ENCODE data around the gene SKP2.

SKP2 gene

DNA sequence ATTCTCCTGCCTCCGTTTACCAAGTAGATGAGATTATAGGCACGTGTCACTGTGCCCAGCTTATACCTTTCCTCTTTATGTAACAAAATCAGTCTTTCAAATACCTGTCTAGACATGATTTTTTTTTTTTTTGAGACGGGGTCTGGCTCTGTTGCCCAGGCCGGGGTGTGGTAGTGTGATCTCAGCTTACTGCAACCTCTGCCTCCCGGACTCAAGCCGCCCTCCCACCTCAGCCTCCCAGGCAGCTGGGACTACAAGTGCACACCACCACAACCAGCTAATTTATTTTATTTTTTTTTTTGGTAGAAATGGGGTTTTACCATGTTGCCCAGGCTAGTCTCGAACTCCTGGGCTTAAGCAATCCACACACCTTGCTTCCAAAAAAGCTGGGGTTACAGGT is 76.6 kb downstream of the SKP2 start:
- Histone ChIP-seq H3K4me2 (ENCODE audit: low read length) (no peak overlapping the region), H3K36me3 (ENCODE audit: insufficient read depth, low read length) (peaks cover 16% of the 10 kb centered on the region; the same call in 1 of the 2 replicates), H3K4me1 (ENCODE audit: insufficient read depth, low read length, severe bottlenecking) (peaks cover 21% of the 10 kb centered on the region), H3K79me2 (ENCODE audit: insufficient read depth, low read length) (peaks cover 4% of the 10 kb centered on the region; the same call in 1 of the 2 replicates), H2AFZ (ENCODE audit: low read length) (no peak overlapping the region), H3F3A (ENCODE audit: insufficient read depth, low read length) (no peaks in the 10 kb centered on the region), H3K27me3 (ENCODE audit: insufficient read depth, low read length) (no peaks in the 10 kb centered on the region), H3K9ac (ENCODE audit: low read length) (no peak overlapping the region), H3K9me2 (ENCODE audit: low read depth, low read length) (no peaks in the 10 kb centered on the region), H3K4me3 (ENCODE audit: low read depth, low read length, poor library complexity, severe bottlenecking) (no peak overlapping the region), H3K9me3 (ENCODE audit: low read length) (no peaks in the 10 kb centered on the region), H4K20me1 (ENCODE audit: insufficient read depth, low read length) (no peaks in the 10 kb centered on the region), H3K27ac (ENCODE audit: low read depth, low read length, poor library complexity, severe bottlenecking) (no peak overlapping the region)
- TF ChIP-seq, protein P1, sequence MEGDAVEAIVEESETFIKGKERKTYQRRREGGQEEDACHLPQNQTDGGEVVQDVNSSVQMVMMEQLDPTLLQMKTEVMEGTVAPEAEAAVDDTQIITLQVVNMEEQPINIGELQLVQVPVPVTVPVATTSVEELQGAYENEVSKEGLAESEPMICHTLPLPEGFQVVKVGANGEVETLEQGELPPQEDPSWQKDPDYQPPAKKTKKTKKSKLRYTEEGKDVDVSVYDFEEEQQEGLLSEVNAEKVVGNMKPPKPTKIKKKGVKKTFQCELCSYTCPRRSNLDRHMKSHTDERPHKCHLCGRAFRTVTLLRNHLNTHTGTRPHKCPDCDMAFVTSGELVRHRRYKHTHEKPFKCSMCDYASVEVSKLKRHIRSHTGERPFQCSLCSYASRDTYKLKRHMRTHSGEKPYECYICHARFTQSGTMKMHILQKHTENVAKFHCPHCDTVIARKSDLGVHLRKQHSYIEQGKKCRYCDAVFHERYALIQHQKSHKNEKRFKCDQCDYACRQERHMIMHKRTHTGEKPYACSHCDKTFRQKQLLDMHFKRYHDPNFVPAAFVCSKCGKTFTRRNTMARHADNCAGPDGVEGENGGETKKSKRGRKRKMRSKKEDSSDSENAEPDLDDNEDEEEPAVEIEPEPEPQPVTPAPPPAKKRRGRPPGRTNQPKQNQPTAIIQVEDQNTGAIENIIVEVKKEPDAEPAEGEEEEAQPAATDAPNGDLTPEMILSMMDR (IDR thresholded peaks at IDR 0.05; ENCODE audit: low read length) = no peak
- TF ChIP-seq EZH2 (IDR thresholded peaks at IDR 0.05; ENCODE audit: borderline replicate concordance, low read length) = no peak

DNA sequence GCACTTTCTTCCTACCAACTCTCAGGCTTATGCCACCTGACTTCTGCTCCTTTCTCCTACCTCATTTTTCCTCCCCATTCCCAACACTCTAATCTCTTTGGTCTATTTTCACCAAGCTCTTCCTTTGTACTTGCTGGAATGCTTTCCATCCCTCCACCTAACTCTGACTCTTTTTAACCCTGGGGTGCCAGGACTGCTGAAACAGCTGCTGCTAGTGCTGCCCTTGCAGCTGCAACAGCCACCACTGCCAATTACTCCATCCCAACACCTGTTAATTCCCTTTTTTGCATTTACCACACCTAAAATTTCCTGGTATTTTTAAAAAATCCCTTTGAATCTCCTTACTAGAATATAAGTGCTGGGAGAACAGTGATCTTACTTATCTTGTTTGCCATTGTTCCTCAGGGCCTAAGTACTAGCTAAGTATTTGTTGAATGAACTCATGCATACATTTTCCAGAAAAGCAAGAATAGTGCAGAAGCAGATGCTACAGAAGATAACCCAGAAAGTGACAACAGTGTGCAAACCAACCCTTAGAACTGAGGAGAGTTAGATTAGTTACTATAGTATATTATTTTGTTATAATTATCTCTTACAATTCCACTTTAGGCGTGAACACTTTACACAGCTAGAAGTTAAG is 78.4 kb downstream of the SKP2 start:
- no peak for TF ChIP-seq EZH2 (IDR thresholded peaks at IDR 0.05; ENCODE audit: borderline replicate concordance, low read length)
- TF ChIP-seq, protein P1 (IDR thresholded peaks at IDR 0.05; ENCODE audit: low read length) = no peak
- no peak overlapping the region for H3K4me3 ChIP-seq (ENCODE audit: low read depth, low read length, poor library complexity, severe bottlenecking)
- no peaks in the 10 kb centered on the region for H3F3A ChIP-seq (ENCODE audit: insufficient read depth, low read length)
- H3K4me1 ChIP-seq (ENCODE audit: insufficient read depth, low read length, severe bottlenecking) = peaks cover 26% of the 10 kb centered on the region
- no peaks in the 10 kb centered on the region for H4K20me1 ChIP-seq (ENCODE audit: insufficient read depth, low read length)
- H3K27ac ChIP-seq (ENCODE audit: low read depth, low read length, poor library complexity, severe bottlenecking) = no peak overlapping the region
- no peaks in the 10 kb centered on the region for H3K27me3 ChIP-seq (ENCODE audit: insufficient read depth, low read length)
- no peak overlapping the region for H3K4me2 ChIP-seq (ENCODE audit: low read length)
- H2AFZ ChIP-seq (ENCODE audit: low read length) = no peak overlapping the region
- H3K79me2 ChIP-seq (ENCODE audit: insufficient read depth, low read length) = peaks cover 4% of the 10 kb centered on the region; the same call in 1 of the 2 replicates
- no peak overlapping the region for H3K9ac ChIP-seq (ENCODE audit: low read length)
- H3K9me2 ChIP-seq (ENCODE audit: low read depth, low read length) = no peaks in the 10 kb centered on the region
- no peaks in the 10 kb centered on the region for H3K9me3 ChIP-seq (ENCODE audit: low read length)
- peaks cover 12% of the 10 kb centered on the region; the same call in 1 of the 2 replicates for H3K36me3 ChIP-seq (ENCODE audit: insufficient read depth, low read length)

DNA sequence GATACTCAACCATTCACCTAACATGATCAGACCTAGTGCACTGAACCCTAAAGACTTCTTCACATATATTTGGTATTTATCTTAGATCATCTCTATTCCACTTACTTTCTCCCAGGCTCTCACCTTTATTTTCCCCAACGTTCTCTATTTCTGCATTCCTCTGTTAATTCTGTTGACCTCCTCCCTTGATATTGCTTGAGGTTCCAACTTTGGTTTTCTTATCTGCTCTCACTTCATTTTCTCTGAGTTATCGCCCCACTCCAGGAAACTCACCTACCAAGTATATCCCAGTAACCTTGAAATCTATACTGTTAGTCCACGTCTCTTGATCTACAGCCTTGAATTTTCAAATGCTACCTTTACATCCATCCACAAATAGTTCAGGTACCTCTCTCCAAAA is 80.6 kb downstream of the SKP2 start:
- Histone ChIP-seq H2AFZ (ENCODE audit: low read length) (no peak overlapping the region), H3K36me3 (ENCODE audit: insufficient read depth, low read length) (no peaks in the 10 kb centered on the region), H4K20me1 (ENCODE audit: insufficient read depth, low read length) (no peaks in the 10 kb centered on the region), H3K27ac (ENCODE audit: low read depth, low read length, poor library complexity, severe bottlenecking) (no peak overlapping the region), H3K79me2 (ENCODE audit: insufficient read depth, low read length) (peaks cover 4% of the 10 kb centered on the region), H3K9me2 (ENCODE audit: low read depth, low read length) (no peaks in the 10 kb centered on the region), H3K27me3 (ENCODE audit: insufficient read depth, low read length) (no peaks in the 10 kb centered on the region), H3K9ac (ENCODE audit: low read length) (no peak overlapping the region), H3F3A (ENCODE audit: insufficient read depth, low read length) (no peaks in the 10 kb centered on the region), H3K4me1 (ENCODE audit: insufficient read depth, low read length, severe bottlenecking) (peaks cover 46% of the 10 kb centered on the region), H3K9me3 (ENCODE audit: low read length) (no peaks in the 10 kb centered on the region), H3K4me2 (ENCODE audit: low read length) (no peak overlapping the region), H3K4me3 (ENCODE audit: low read depth, low read length, poor library complexity, severe bottlenecking) (no peak overlapping the region)
- TF ChIP-seq, protein P1 (IDR thresholded peaks at IDR 0.05; ENCODE audit: low read length) = no peak
- TF ChIP-seq EZH2 (IDR thresholded peaks at IDR 0.05; ENCODE audit: borderline replicate concordance, low read length) = no peak

All from OCI-LY1 (cell line).